Neural cell (in vitro differentiated cells): ENCODE results near the gene WDTC1.

Source experiments
- CTCF ChIP-seq: fragments of 450-650 bp; IDR thresholded peaks from 2 replicates; pipeline ENCODE4 v1.5.1; 2014; ENCODE audit warnings: antibody characterized with exemption, mild to moderate bottlenecking, moderate library complexity; ENCODE audit not compliant: poor library complexity, severe bottlenecking
- EZH2 ChIP-seq: fragments of 200-600, 300-800 bp; shearing (Covaris generic), sonication (generic); IDR thresholded peaks from 2 replicates; pipeline ENCODE4 v1.6.1; 2014; ENCODE audit warnings: antibody characterized with exemption, low read length, borderline replicate concordance, mild to moderate bottlenecking; ENCODE audit not compliant: insufficient read depth, poor library complexity, severe bottlenecking
- POLR2AphosphoS5 ChIP-seq: IDR thresholded peaks from 2 replicates; pipeline ENCODE4 v1.6.1; 2012
- RAD21 ChIP-seq: fragments of 450-650 bp; conservative IDR thresholded peaks from 2 replicates; pipeline ENCODE4 v1.6.1; 2014; ENCODE audit warnings: antibody characterized with exemption, mild to moderate bottlenecking, moderate library complexity
- REST ChIP-seq: IDR thresholded peaks from 2 replicates; pipeline ENCODE4 v1.6.1; 2012; ENCODE audit warnings: borderline replicate concordance
- SMC3 ChIP-seq: fragments of 450-650 bp; conservative IDR thresholded peaks from 2 replicates; pipeline ENCODE4 v1.6.1; 2014; ENCODE audit warnings: antibody characterized with exemption, mild to moderate bottlenecking, moderate library complexity; ENCODE audit not compliant: poor library complexity
- TAF1 ChIP-seq: IDR thresholded peaks from 2 replicates; pipeline ENCODE4 v1.6.1; 2012; ENCODE audit warnings: low read depth

- TF ChIP-seq CTCF (peak; percentile 46), EZH2 (no peak), RAD21 (no peak), SMC3 (peak; percentile 46), POLR2AphosphoS5 (peak; percentile 80), REST (peak; percentile 59), TAF1 (peak; percentile 76)
Observed at GRCh38 chr1:27321813-27322568, 87.6 kb downstream of the WDTC1 start, which contains the start of gene TMEM222.
